ENCODE results near the gene ITGBL1.

The ITGBL1 gene

GRCh38 chr13:101492251-101492910, 39.9 kb downstream of the ITGBL1 start:
- no peak for TF ChIP-seq CTCF (conservative IDR thresholded peaks at IDR 0.05; ENCODE audit: low read depth)
- CTCF ChIA-PET = interaction anchor here (0.6 kb wide), 1 partner anchor 23 kb away, joined by 4 read pairs; no protein-coding TSS in a partner anchor

GRCh38 chr13:101493541-101493940, 41.1 kb downstream of the ITGBL1 start:
- ChIA-PET POLR2A (ENCODE audit: low non-redundant PET) (no interaction called here), CTCF (interaction anchor here (0.5 to 0.7 kb wide), 2 partner anchors 11 to 347 kb away, joined by 3 read pairs; no protein-coding TSS in a partner anchor)
- H3K27ac ChIP-seq = no peak overlapping the region
- DNase-seq (ENCODE audit: low spot score) = no peak
- TF ChIP-seq CTCF (conservative IDR thresholded peaks at IDR 0.05; ENCODE audit: low read depth) = no peak

More at GRCh38 chr13:101492251-101492910, 39.9 kb downstream of the ITGBL1 start:
- no peak for DNase-seq (ENCODE audit: low spot score)
- no peak overlapping the region for H3K27ac ChIP-seq
- POLR2A ChIA-PET (ENCODE audit: low non-redundant PET) = no interaction called here

- DNase-seq (ENCODE audit: low spot score) = no peak
- POLR2A ChIA-PET (ENCODE audit: low non-redundant PET) = no interaction called here
- TF ChIP-seq CTCF (conservative IDR thresholded peaks at IDR 0.05; ENCODE audit: low read depth) = no peak
- H3K27ac ChIP-seq = no peak overlapping the region
- CTCF ChIA-PET = no interaction called here
Measured at GRCh38 chr13:101499406-101499805, 46.9 kb downstream of the ITGBL1 start.

- DNase-seq (ENCODE audit: low spot score) = no peak
- no peak for TF ChIP-seq CTCF (conservative IDR thresholded peaks at IDR 0.05; ENCODE audit: low read depth)
- POLR2A ChIA-PET (ENCODE audit: low non-redundant PET) = no interaction called here
- CTCF ChIA-PET = no interaction called here
- no peak overlapping the region for H3K27ac ChIP-seq
Measured at GRCh38 chr13:101502618-101503017, 50.1 kb downstream of the ITGBL1 start.

GRCh38 chr13:101511161-101511560, 58.7 kb downstream of the ITGBL1 start:
- POLR2A ChIA-PET (ENCODE audit: low non-redundant PET) = no interaction called here
- DNase-seq (ENCODE audit: low spot score) = no peak
- no peak for TF ChIP-seq CTCF (conservative IDR thresholded peaks at IDR 0.05; ENCODE audit: low read depth)
- CTCF ChIA-PET = interaction anchor here (0.7 kb wide), 1 partner anchor 132 kb away, joined by 3 read pairs; no protein-coding TSS in a partner anchor
- no peak overlapping the region for H3K27ac ChIP-seq

- DNase-seq (ENCODE audit: low spot score) = no peak
- ChIA-PET POLR2A (ENCODE audit: low non-redundant PET) (no interaction called here), CTCF (no interaction called here)
- no peak overlapping the region for H3K27ac ChIP-seq
- no peak for TF ChIP-seq CTCF (conservative IDR thresholded peaks at IDR 0.05; ENCODE audit: low read depth)
Measured at GRCh38 chr13:101511766-101512165, 59.3 kb downstream of the ITGBL1 start.

All from RWPE1 (cell line).